Nephron (organoid): ENCODE results near the gene UBE3D.

Source experiments
- H3K27ac Mint-ChIP-seq, 3 experiments: 2 replicates each; pipeline ENCODE4 v1.8.0; 2020; ENCODE audit warnings: mixed read lengths in 3 of 3, mild to moderate bottlenecking in 2 of 3, moderate library complexity in 1 of 3
- H3K27me3 Mint-ChIP-seq: 2 replicates; pipeline ENCODE4 v1.8.0; 2021; ENCODE audit warnings: low read depth, mild to moderate bottlenecking, moderate library complexity, mixed read lengths
- H3K36me3 Mint-ChIP-seq: 2 replicates; pipeline ENCODE4 v1.8.0; 2020; ENCODE audit warnings: low read depth, mixed read lengths
- H3K4me1 Mint-ChIP-seq: 2 replicates; pipeline ENCODE4 v1.8.0; 2020; ENCODE audit warnings: mixed read lengths
- H3K4me3 Mint-ChIP-seq, 3 experiments: 2 replicates each; pipeline ENCODE4 v1.8.0; 2020; ENCODE audit warnings: mild to moderate bottlenecking in 3 of 3, mixed read lengths in 3 of 3, moderate library complexity in 2 of 3
- H3K9me3 Mint-ChIP-seq: 2 replicates; pipeline ENCODE4 v1.8.0; 2020; ENCODE audit warnings: mixed read lengths
- CTCF ChIP-seq, 3 experiments: fragments of 200-600 bp; sonication (generic); IDR thresholded peaks; one replicate each; pipeline ENCODE4 v1.5.0; 2021; ENCODE audit warnings: antibody characterized with exemption in 3 of 3; ENCODE audit not compliant: unreplicated experiment in 3 of 3

The UBE3D gene

DNA sequence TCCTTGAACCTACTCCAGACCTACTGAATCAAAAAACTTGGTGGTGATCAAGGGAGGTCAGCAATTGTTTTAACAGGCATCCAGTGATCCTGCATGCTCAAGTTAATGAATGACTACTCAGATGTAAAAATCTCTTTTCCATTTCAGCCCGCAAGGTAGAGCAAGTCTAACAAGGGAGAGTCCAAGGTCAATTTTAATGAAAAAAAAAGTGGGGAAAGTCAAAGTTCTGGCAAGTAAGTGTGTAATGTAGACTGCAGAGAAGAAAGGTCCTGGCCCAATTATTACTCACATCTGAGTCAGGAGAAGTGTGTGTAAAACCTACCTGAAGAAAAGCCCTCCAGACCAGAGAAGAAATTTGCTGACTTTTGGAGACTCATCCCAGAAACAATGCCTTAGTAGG, 193.5 kb downstream of the UBE3D start:
- peak overlapping the region in 1 of 3 experiments; percentile 75 for H3K27ac Mint-ChIP-seq
- no peaks in the 10 kb centered on the region for H3K9me3 Mint-ChIP-seq
- H3K27me3 Mint-ChIP-seq: no peaks in the 10 kb centered on the region
- no peaks in the 10 kb centered on the region for H3K36me3 Mint-ChIP-seq
- H3K4me3 Mint-ChIP-seq: no peak overlapping the region
- peaks cover 4% of the 10 kb centered on the region for H3K4me1 Mint-ChIP-seq
- TF ChIP-seq CTCF (IDR thresholded peaks at IDR 0.05; ENCODE audit: unreplicated experiment in 3 of 3): no peak

DNA sequence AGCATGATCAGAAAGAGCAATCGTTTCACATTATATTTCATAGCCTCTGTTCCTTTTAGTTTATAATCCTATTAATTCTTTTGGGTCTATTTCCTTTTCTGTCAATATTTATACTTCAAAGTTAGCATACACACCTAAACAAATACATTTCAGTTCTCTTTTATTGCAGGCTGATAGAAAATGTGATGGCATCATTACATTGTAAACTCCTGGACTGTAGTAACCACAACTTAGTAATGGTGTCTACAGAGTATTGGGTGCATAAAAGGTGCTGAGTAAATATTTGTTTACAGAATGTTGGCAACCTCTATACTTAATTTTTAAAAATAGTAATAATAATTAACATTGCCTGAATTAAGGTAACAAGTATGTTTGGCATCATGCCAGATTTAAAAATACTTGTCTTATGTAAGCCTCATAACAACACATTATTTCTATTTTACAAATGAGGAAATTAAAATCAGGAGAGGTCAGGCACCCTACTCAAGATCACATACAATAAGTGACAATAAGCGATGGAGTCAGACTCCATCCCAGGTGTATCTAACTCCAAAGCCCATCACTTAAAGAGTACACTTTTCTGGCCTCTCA, 195.0 kb downstream of the UBE3D start:
- H3K4me1 Mint-ChIP-seq: peaks cover 4% of the 10 kb centered on the region
- TF ChIP-seq CTCF (IDR thresholded peaks at IDR 0.05; ENCODE audit: unreplicated experiment in 3 of 3): no peak
- no peaks in the 10 kb centered on the region for H3K9me3 Mint-ChIP-seq
- H3K4me3 Mint-ChIP-seq: no peak overlapping the region
- H3K27me3 Mint-ChIP-seq: no peaks in the 10 kb centered on the region
- no peak overlapping the region for H3K27ac Mint-ChIP-seq
- H3K36me3 Mint-ChIP-seq: no peaks in the 10 kb centered on the region

DNA sequence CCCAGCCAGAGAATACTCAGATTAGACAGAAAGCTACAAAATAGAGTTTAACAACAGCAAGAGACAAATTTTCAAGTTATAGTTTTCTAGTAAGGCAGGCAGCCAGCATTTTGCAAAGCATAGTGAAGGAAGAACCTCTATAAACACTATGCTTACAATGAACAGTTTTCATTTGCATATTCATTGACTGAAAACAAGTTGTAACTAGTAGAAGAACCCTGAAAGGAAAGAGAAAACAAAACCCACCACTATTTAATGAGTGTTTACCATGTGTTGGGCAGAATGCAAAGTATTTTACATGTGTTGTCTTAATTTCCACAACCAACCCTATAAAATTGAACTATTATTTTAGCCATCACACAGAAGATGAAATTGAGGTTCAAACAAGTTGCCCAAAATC, 196.1 kb downstream of the UBE3D start:
- Mint-ChIP-seq H3K27me3 (no peaks in the 10 kb centered on the region), H3K4me3 (no peak overlapping the region), H3K4me1 (no peaks in the 10 kb centered on the region), H3K27ac (no peak overlapping the region), H3K9me3 (no peaks in the 10 kb centered on the region), H3K36me3 (no peaks in the 10 kb centered on the region)
- TF ChIP-seq CTCF (IDR thresholded peaks at IDR 0.05; ENCODE audit: unreplicated experiment in 3 of 3): no peak

DNA sequence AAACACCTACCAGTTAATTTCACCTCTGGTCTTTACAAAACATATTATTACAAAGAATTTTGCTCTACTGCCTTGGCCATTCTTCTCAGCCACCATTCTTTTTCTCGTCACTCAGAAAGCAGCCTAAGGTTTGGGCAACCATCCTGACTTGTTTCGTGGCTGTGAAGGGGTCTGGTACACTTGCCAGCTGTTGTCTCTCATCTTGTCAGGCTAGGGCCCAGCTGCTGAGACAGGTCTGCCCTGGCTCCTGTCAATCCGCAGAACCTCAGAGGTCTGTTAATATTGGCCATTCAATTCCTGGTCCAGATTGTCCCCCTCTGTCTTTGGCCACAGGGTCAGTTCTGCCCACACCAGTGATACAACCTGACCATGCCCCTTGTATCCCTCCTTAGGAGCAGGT, 197.7 kb downstream of the UBE3D start:
- Mint-ChIP-seq H3K27ac (no peak overlapping the region), H3K27me3 (no peaks in the 10 kb centered on the region), H3K4me3 (no peak overlapping the region), H3K36me3 (no peaks in the 10 kb centered on the region), H3K9me3 (peaks cover 3% of the 10 kb centered on the region), H3K4me1 (no peaks in the 10 kb centered on the region)
- TF ChIP-seq CTCF (IDR thresholded peaks at IDR 0.05; ENCODE audit: unreplicated experiment in 3 of 3): no peak

DNA sequence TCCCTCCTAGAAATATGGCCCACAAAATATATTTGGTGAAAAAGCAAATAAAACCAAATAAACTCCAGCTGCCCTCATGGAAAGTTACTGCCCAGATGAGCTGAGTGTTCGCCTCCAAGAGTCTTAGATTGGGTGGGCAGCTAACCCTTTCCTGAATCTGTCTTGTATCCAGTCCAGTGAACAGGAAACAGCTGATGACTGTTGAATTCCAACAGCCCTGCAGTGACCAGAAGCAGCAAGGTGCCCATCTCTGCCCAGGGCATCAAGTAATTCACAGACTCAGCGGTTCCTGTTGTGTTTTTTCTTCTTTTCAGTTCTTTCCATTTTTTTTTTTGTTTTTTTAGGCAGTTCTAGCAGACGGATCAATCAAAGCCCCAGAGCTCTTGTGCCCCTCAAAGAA, 199.2 kb downstream of the UBE3D start:
- H3K36me3 Mint-ChIP-seq: no peaks in the 10 kb centered on the region
- no peaks in the 10 kb centered on the region for H3K4me1 Mint-ChIP-seq
- no peak overlapping the region for H3K4me3 Mint-ChIP-seq
- TF ChIP-seq CTCF (IDR thresholded peaks at IDR 0.05; ENCODE audit: unreplicated experiment in 3 of 3): no peak
- H3K27ac Mint-ChIP-seq: no peak overlapping the region
- H3K9me3 Mint-ChIP-seq: peaks cover 3% of the 10 kb centered on the region
- H3K27me3 Mint-ChIP-seq: no peaks in the 10 kb centered on the region

GRCh38 chr6:82865461-82865860, 200.2 kb downstream of the UBE3D start:
- no peaks in the 10 kb centered on the region for H3K36me3 Mint-ChIP-seq
- no peak for TF ChIP-seq CTCF (IDR thresholded peaks at IDR 0.05; ENCODE audit: unreplicated experiment in 3 of 3)
- H3K4me1 Mint-ChIP-seq: no peaks in the 10 kb centered on the region
- H3K9me3 Mint-ChIP-seq: peaks cover 3% of the 10 kb centered on the region
- H3K4me3 Mint-ChIP-seq: no peak overlapping the region
- no peaks in the 10 kb centered on the region for H3K27me3 Mint-ChIP-seq
- H3K27ac Mint-ChIP-seq: no peak overlapping the region
